Urinary bladder (tissue), 4 donors: ENCODE measurements around the gene PCDHA1. TPM values are rescaled to one million over a fixed set of nuclear protein-coding genes. Genes with fewer than 3 reads are reported as not detected.
"Not testable (repeated sequence)": the region's sequence is repeated elsewhere in the genome, so short reads cannot be mapped to it uniquely, and the experiment has no call there.

ENCODE experiments used
- DNase-seq: peaks from one replicate; pipeline ENCODE4 v3.0.0-alpha.2; 2015; ENCODE audit errors: extremely low spot score
- H3K27ac ChIP-seq: one replicate; pipeline ENCODE4 v1.5.1; 2013; ENCODE audit warnings: low read depth, mild to moderate bottlenecking, moderate library complexity
- H3K36me3 ChIP-seq: one replicate; pipeline ENCODE4 v1.6.1; 2013; ENCODE audit warnings: mild to moderate bottlenecking, moderate library complexity; ENCODE audit not compliant: insufficient read depth
- H3K4me1 ChIP-seq: one replicate; pipeline ENCODE4 v1.6.1; 2013; ENCODE audit warnings: mild to moderate bottlenecking, moderate library complexity; ENCODE audit not compliant: insufficient read depth
- H3K4me3 ChIP-seq: one replicate; pipeline ENCODE4 v1.5.1; 2013; ENCODE audit warnings: low read depth, low read length
- WGBS: extraction: QIAGEN DNeasy Blood & Tissue Kit; methylation state at CpG from one replicate; pipeline ENCODE4 v1.1.7; 2013; 5-methylcytosine and 5-hydroxymethylcytosine counted together
- polyA plus RNA-seq: library from polyadenylated mRNA; stranded (reverse); fragments of 200-250 nt; gene quantifications from one replicate; pipeline ENCODE4 v1.2.3, GENCODE V29; 2013
- total RNA-seq: library from RNA; depleted of rRNA; stranded (reverse); fragments of >200 nt; gene quantifications from one replicate; pipeline ENCODE4 v1.2.3, GENCODE V29; 2014
- donor health status: healthy with polysubstance abuse.
- donor health status: healthy.

The PCDHA1 gene
- total and polyA plus RNA-seq, 2 donors = 0.03 to 0.21 TPM

DNA sequence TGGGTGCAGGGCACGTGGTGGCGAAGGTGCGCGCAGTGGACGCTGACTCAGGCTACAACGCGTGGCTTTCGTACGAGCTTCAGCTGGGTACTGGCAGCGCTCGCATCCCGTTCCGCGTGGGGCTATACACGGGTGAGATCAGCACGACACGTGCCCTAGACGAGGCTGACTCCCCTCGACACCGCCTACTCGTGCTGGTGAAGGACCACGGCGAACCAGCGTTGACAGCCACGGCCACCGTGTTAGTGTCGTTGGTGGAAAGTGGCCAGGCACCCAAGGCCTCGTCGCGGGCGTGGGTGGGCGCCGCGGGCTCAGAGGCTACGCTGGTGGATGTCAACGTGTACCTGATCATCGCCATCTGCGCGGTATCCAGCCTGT, 10.8 kb downstream of the PCDHA1 start:
- WGBS = 54% methylated on average over 39 of the region's 39 CpGs
- Histone ChIP-seq H3K27ac (no peak overlapping the region), H3K4me3 (no peak overlapping the region), H3K36me3 (no peaks in the 10 kb centered on the region), H3K4me1 (no peaks in the 10 kb centered on the region)
- no peak for DNase-seq

DNA sequence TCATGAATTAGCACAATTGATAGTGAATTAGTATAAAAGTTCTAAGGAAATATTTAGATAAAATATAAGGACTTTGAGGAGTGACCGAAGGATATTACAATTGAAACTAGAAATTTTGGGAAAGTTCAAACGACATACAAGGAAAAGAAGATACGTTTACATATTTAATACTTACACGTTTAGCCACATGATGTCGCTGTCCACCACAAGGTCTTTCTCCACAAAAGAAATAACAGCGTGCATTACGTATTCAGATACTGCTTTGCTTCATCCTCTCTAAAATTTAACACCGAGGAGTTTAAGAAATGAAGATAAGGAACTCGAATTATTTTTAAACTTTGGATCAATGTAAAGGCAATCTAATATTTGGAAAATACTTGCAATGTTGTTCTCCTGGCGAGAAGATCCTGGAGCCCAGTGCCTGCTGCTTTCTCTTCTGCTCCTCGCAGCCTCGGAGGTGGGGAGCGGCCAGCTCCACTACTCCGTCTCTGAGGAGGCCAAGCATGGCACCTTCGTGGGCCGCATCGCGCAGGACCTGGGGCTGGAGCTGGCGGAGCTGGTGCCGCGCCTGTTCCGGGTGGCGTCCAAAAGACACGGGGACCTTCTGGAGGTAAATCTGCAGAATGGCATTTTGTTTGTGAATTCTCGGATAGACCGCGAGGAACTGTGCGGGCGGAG, 15.0 kb downstream of the PCDHA1 start, which contains the start of gene PCDHA3:
Gene PCDHA3, plus strand, starts transcription at position 242 of the 678 bp plus-strand sequence.
- no peak within 1 kb of the TSS for H3K4me3 ChIP-seq
- no peaks in the 10 kb centered on the region for H3K4me1 ChIP-seq
- 14% methylated on average over 29 of the region's 29 CpGs for WGBS
- DNase-seq = no peak
- H3K27ac ChIP-seq = no peak within 1 kb of the TSS
- H3K36me3 ChIP-seq = no peaks in the 10 kb centered on the region

GRCh38 chr5:140801494-140801841, 15.5 kb downstream of the PCDHA1 start:
- Histone ChIP-seq H3K27ac (no peak overlapping the region), H3K4me3 (no peak overlapping the region), H3K4me1 (no peaks in the 10 kb centered on the region), H3K36me3 (no peaks in the 10 kb centered on the region)
- no peak for DNase-seq
- WGBS = 13% methylated on average over 16 of the region's 16 CpGs

DNA sequence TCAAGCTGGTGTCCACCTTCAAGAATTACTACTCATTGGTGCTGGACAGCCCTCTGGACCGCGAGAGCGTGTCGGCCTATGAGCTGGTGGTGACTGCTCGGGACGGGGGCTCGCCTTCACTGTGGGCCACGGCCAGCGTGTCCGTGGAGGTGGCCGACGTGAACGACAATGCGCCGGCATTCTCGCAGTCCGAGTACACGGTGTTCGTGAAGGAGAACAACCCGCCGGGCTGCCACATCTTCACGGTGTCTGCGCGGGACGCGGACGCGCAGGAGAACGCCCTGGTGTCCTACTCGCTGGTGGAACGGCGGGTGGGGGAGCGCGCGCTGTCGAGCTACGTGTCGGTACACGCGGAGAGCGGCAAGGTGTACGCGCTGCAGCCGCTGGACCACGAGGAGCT, 16.4 kb downstream of the PCDHA1 start:
- not testable (repeated sequence) for H3K4me3 ChIP-seq, H3K27ac ChIP-seq, H3K36me3 ChIP-seq, H3K4me1 ChIP-seq, DNase-seq
- WGBS = 45% methylated on average over 45 of the region's 45 CpGs

DNA sequence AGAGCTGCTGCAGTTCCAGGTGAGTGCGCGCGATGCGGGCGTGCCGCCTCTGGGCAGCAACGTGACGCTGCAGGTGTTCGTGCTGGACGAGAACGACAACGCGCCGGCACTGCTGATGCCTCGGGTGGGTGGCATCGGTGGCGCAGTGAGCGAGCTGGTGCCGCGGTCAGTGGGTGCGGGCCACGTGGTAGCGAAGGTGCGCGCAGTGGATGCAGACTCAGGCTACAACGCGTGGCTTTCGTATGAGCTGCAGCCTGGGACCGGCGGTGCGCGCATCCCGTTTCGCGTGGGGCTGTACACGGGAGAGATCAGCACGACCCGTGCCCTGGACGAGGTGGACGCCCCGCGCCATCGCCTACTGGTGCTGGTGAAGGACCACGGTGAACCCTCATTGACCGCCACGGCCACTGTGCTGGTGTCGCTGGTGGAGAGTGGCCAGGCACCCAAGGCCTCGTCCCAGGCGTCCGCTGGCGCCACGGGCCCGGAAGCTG, 16.9 kb downstream of the PCDHA1 start:
- Histone ChIP-seq H3K27ac (no peak overlapping the region), H3K4me3 (no peak overlapping the region), H3K4me1 (no peaks in the 10 kb centered on the region), H3K36me3 (no peaks in the 10 kb centered on the region)
- DNase-seq = no peak
- WGBS = 43% methylated on average over 53 of the region's 53 CpGs

GRCh38 chr5:140806834-140807775, 21.2 kb downstream of the PCDHA1 start, which contains the start of gene PCDHA4:
PCDHA4 (plus strand) TSS chr5:140807068.
- no peak for DNase-seq
- H3K27ac ChIP-seq = no peak within 1 kb of the TSS
- no peaks in the 10 kb centered on the region for H3K4me1 ChIP-seq
- H3K36me3 ChIP-seq = no peaks in the 10 kb centered on the region
- no peak within 1 kb of the TSS for H3K4me3 ChIP-seq
- WGBS = 14% methylated on average over 38 of the region's 47 CpGs

GRCh38 chr5:140808241-140808888, 22.4 kb downstream of the PCDHA1 start:
- 59% methylated on average over 62 of the region's 62 CpGs for WGBS
- DNase-seq, H3K4me1 ChIP-seq, H3K27ac ChIP-seq, H3K36me3 ChIP-seq, H3K4me3 ChIP-seq: not testable (repeated sequence)

DNA sequence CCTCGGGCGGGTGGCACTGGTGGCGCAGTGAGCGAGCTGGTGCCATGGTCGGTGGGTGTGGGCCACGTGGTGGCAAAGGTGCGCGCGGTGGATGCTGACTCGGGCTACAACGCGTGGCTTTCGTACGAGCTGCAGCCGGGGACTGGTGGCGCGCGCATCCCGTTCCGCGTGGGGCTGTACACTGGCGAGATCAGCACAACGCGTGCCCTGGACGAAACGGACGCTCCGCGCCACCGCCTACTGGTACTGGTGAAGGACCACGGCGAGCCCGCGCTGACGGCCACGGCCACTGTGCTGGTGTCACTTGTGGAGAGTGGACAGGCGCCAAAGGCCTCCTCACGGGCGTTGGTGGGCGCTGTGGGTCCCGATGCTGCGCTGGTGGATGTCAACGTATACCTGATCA, 22.9 kb downstream of the PCDHA1 start:
- Histone ChIP-seq H3K27ac (no peak overlapping the region), H3K4me3 (no peak overlapping the region), H3K4me1 (no peaks in the 10 kb centered on the region), H3K36me3 (no peaks in the 10 kb centered on the region)
- 65% methylated on average over 43 of the region's 43 CpGs for WGBS
- DNase-seq = no peak

DNA sequence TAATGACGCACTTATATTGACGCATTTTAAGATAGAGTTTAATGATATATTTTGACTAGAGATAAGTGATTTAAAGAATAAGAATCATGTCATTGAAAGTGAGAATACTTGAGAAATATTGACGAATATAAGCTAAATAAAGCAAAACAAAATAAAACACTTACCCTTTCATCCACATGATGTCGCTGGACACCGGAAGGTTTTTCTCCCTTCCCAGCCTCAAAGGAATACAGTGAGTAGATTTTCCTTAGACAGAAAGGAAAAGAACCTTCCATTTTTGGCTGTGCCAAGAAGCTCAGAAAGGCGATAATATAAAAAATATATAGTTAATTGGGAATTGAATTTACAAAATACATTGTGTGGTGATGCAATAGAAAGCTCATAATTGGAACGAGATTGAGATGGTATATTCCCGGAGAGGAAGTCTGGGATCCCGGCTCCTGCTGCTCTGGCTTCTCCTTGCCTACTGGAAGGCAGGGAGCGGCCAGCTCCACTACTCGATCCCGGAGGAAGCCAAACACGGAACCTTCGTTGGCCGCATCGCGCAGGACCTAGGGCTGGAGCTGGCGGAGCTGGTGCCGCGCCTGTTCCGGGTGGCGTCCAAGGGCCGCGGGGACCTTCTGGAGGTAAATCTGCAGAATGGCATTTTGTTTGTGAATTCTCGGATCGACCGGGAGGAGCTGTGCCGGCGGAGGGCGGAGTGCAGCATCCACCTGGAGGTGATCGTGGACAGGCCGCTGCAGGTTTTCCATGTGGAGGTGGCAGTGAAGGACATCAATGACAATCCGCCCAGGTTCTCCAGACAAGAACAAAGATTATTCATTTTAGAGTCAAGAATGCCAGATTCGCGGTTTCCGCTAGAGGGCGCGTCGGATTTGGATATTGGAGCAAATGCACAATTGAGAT, 35.7 kb downstream of the PCDHA1 start, which contains the start of gene PCDHA5:
Gene PCDHA5, plus strand, starts transcription at position 239 of the 906 bp plus-strand sequence.
- no peak for DNase-seq
- Histone ChIP-seq H3K4me1 (no peaks in the 10 kb centered on the region), H3K27ac (no peak within 1 kb of the TSS), H3K36me3 (no peaks in the 10 kb centered on the region), H3K4me3 (no peak within 1 kb of the TSS)
- WGBS = 28% methylated on average over 39 of the region's 39 CpGs

DNA sequence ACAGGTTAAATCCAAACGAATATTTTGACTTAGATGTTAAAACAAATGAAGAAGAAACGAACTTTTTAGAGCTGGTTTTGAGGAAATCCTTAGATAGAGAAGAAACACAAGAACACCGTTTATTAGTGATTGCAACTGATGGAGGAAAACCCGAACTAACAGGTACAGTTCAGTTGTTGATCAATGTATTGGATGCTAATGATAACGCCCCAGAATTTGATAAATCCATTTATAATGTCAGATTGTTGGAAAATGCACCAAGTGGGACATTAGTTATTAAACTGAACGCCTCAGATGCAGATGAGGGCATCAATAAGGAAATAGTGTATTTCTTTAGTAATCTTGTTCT, 36.3 kb downstream of the PCDHA1 start:
- no peak for DNase-seq
- H3K36me3 ChIP-seq = no peaks in the 10 kb centered on the region
- WGBS = 26% methylated on average over 6 of the region's 6 CpGs
- no peak overlapping the region for H3K27ac ChIP-seq
- no peak overlapping the region for H3K4me3 ChIP-seq
- no peaks in the 10 kb centered on the region for H3K4me1 ChIP-seq

GRCh38 chr5:140822969-140823368, 37.0 kb downstream of the PCDHA1 start:
- H3K36me3 ChIP-seq, H3K4me3 ChIP-seq, DNase-seq, H3K4me1 ChIP-seq, H3K27ac ChIP-seq: not testable (repeated sequence)
- 51% methylated on average over 48 of the region's 48 CpGs for WGBS

GRCh38 chr5:140823475-140823874, 37.5 kb downstream of the PCDHA1 start:
- 50% methylated on average over 38 of the region's 38 CpGs for WGBS
- Histone ChIP-seq H3K4me3 (no peak overlapping the region), H3K36me3 (no peaks in the 10 kb centered on the region), H3K4me1 (no peaks in the 10 kb centered on the region), H3K27ac (no peak overlapping the region)
- no peak for DNase-seq
